GM19452 (cell line): ENCODE data around the gene RCVRN.

Source experiments
- ATAC-seq: cut with Tn5 transposase; IDR thresholded peaks from one replicate; pipeline ENCODE4 v1.9.1; 2021; ENCODE audit not compliant: unreplicated experiment

RCVRN gene

GRCh38 chr17:9859781-9860180, 45.3 kb downstream of the RCVRN start:
- ATAC-seq, result no peak

- no peak for ATAC-seq
These were observed 50.0 kb downstream of the RCVRN start for GRCh38 chr17:9855036-9855435.

GRCh38 chr17:9854255-9854654, 50.8 kb downstream of the RCVRN start:
- no peak for ATAC-seq

GRCh38 chr17:9850151-9850550, 54.9 kb downstream of the RCVRN start:
- no peak for ATAC-seq
